H7 (cell line): ENCODE data around the gene FBN2. TPM values are rescaled to one million over a fixed set of nuclear protein-coding genes. Genes with fewer than 3 reads are reported as not detected.
"Not testable (repeated sequence)": the region's sequence is repeated elsewhere in the genome, so short reads cannot be mapped to it uniquely, and the experiment has no call there.

ENCODE experiments used
- DNase-seq: peaks from one replicate; pipeline ENCODE4 v3.0.0; 2012
- H3K27me3 ChIP-seq: 2 replicates; pipeline ENCODE4 v1.6.0; 2011; ENCODE audit warnings: mild to moderate bottlenecking, low read length; ENCODE audit not compliant: control insufficient read depth, insufficient read depth
- H3K36me3 ChIP-seq: replicated peaks from 2 replicates; pipeline ENCODE4 v1.5.1; 2011; ENCODE audit warnings: low read length; ENCODE audit not compliant: control insufficient read depth, insufficient read depth
- H3K4me3 ChIP-seq: 2 replicates; pipeline ENCODE4 v1.5.1; 2011; ENCODE audit warnings: low read depth, mild to moderate bottlenecking, control low read depth, low read length, moderate library complexity; ENCODE audit not compliant: insufficient read depth
- total RNA-seq: library from RNA; depleted of rRNA; stranded (reverse); fragments of >200 nt; shearing (Covaris generic); gene quantifications from 2 replicates; pipeline ENCODE4 v1.2.3, GENCODE V29; 2014

The FBN2 gene
- total RNA-seq, 1 experiment from 2014 or later, result 22.6 TPM

- DNase-seq, result no peak
- H3K27me3 ChIP-seq, result no peaks in the 10 kb centered on the region
- no peak overlapping the region for H3K4me3 ChIP-seq
- no peaks in the 10 kb centered on the region for H3K36me3 ChIP-seq
Measured at GRCh38 chr5:128478386-128479368, 59.4 kb downstream of the FBN2 start.

GRCh38 chr5:128477944-128478343 is 60.1 kb downstream of the FBN2 start:
- H3K36me3 ChIP-seq, result no peaks in the 10 kb centered on the region
- no peak for DNase-seq
- no peak overlapping the region for H3K4me3 ChIP-seq
- no peaks in the 10 kb centered on the region for H3K27me3 ChIP-seq

GRCh38 chr5:128475693-128476092 is 62.4 kb downstream of the FBN2 start:
- no peaks in the 10 kb centered on the region for H3K27me3 ChIP-seq
- H3K4me3 ChIP-seq, result no peak overlapping the region
- no peak for DNase-seq
- no peaks in the 10 kb centered on the region for H3K36me3 ChIP-seq

- no peaks in the 10 kb centered on the region for H3K36me3 ChIP-seq
Measured at GRCh38 chr5:128472919-128473318, 65.1 kb downstream of the FBN2 start.

GRCh38 chr5:128472036-128472435 is 66.0 kb downstream of the FBN2 start:
- DNase-seq, result no peak
- Histone ChIP-seq H3K36me3 (no peaks in the 10 kb centered on the region), H3K4me3 (no peak overlapping the region), H3K27me3 (no peaks in the 10 kb centered on the region)

More at GRCh38 chr5:128472919-128473318, 65.1 kb downstream of the FBN2 start:
- Histone ChIP-seq H3K4me3 (no peak overlapping the region), H3K27me3 (no peaks in the 10 kb centered on the region)
- no peak for DNase-seq

- Histone ChIP-seq H3K4me3 (no peak overlapping the region), H3K36me3 (no peaks in the 10 kb centered on the region), H3K27me3 (no peaks in the 10 kb centered on the region)
- DNase-seq, result no peak
Measured at GRCh38 chr5:128470663-128471062, 67.4 kb downstream of the FBN2 start.

GRCh38 chr5:128469912-128470311 is 68.1 kb downstream of the FBN2 start:
- Histone ChIP-seq H3K4me3 (no peak overlapping the region), H3K36me3 (no peaks in the 10 kb centered on the region), H3K27me3 (no peaks in the 10 kb centered on the region)
- no peak for DNase-seq

- no peak for DNase-seq
- no peak overlapping the region for H3K4me3 ChIP-seq
- no peaks in the 10 kb centered on the region for H3K36me3 ChIP-seq
- no peaks in the 10 kb centered on the region for H3K27me3 ChIP-seq
Measured at GRCh38 chr5:128466980-128467379, 71.1 kb downstream of the FBN2 start.

- DNase-seq, result no peak
- H3K27me3 ChIP-seq, result no peaks in the 10 kb centered on the region
- H3K4me3 ChIP-seq, result no peak overlapping the region
- H3K36me3 ChIP-seq, result no peaks in the 10 kb centered on the region
Measured at GRCh38 chr5:128466554-128466953, 71.5 kb downstream of the FBN2 start.

- Histone ChIP-seq H3K27me3 (no peaks in the 10 kb centered on the region), H3K4me3 (no peak overlapping the region), H3K36me3 (no peaks in the 10 kb centered on the region)
- DNase-seq, result no peak
Measured at GRCh38 chr5:128464596-128464995, 73.4 kb downstream of the FBN2 start.

- H3K27me3 ChIP-seq, result no peaks in the 10 kb centered on the region
- H3K4me3 ChIP-seq, result no peak overlapping the region
- no peak for DNase-seq
- H3K36me3 ChIP-seq, result no peaks in the 10 kb centered on the region
Measured at GRCh38 chr5:128462330-128462729, 75.7 kb downstream of the FBN2 start.

GRCh38 chr5:128457147-128457915 is 80.7 kb downstream of the FBN2 start:
- DNase-seq, result not testable (repeated sequence)

GRCh38 chr5:128455841-128456361 is 82.1 kb downstream of the FBN2 start:
- Histone ChIP-seq H3K4me3 (no peak overlapping the region), H3K27me3 (no peaks in the 10 kb centered on the region), H3K36me3 (no peaks in the 10 kb centered on the region)
- DNase-seq, result peak; percentile 1

More at GRCh38 chr5:128457147-128457915, 80.7 kb downstream of the FBN2 start:
- not testable (repeated sequence) for H3K27me3 ChIP-seq, H3K4me3 ChIP-seq, H3K36me3 ChIP-seq

- no peak for DNase-seq
- no peak overlapping the region for H3K4me3 ChIP-seq
- H3K36me3 ChIP-seq, result no peaks in the 10 kb centered on the region
- no peaks in the 10 kb centered on the region for H3K27me3 ChIP-seq
Measured at GRCh38 chr5:128453121-128453520, 84.9 kb downstream of the FBN2 start.
